B cell (primary cell): ENCODE data around the gene AADACL3. TPM values are rescaled to one million over a fixed set of nuclear protein-coding genes. Genes with fewer than 3 reads are reported as not detected.

Experiments used
- ATAC-seq: fragments of 200-7000 bp; cut with Tn5 transposase; one replicate; pipeline ENCODE4 v1.10.0; 2021; ENCODE audit warnings: low read depth, mild to moderate bottlenecking, moderate number of reproducible peaks, moderate library complexity
- CTCF ChIA-PET: fragments of 350-600 bp; sonication (Branson Sonifier 250); formaldehyde crosslinking; loops from one replicate; lab custom pipeline; 2021; ENCODE audit warnings: antibody characterized with exemption, inconsistent platforms; lab: Charles Lee
- POLR2A ChIA-PET: fragments of 350-600 bp; sonication (Branson Sonifier 250); formaldehyde crosslinking; loops from one replicate; lab custom pipeline; 2021; ENCODE audit warnings: antibody characterized with exemption; lab: Charles Lee
- DNase-seq: peaks from one replicate; pipeline ENCODE4 v3.0.0; 2013
- H2AFZ ChIP-seq: 2 replicates; pipeline ENCODE4 v1.6.1; 2012; ENCODE audit warnings: mild to moderate bottlenecking, low read depth, low read length; ENCODE audit not compliant: insufficient read depth, poor library complexity, severe bottlenecking
- H3K27ac ChIP-seq, 2 donors: 1 replicate in 1 of 2; 2 replicates in 1 of 2; pipeline ENCODE4 v1.5.1; 2012 to 2013; ENCODE audit warnings: low read length in 2 of 2, mild to moderate bottlenecking in 2 of 2, moderate library complexity in 1 of 2
- H3K27me3 ChIP-seq, 4 experiments: fragments of 200-600 bp in 1 of 4; sonication (generic) in 1 of 4; replicated peaks in 1 of 4; 1 replicate in 2 of 4; 2 replicates in 2 of 4; pipeline versions ENCODE4 v1.6.1 to v1.7.0; 2013 to 2016; ENCODE audit warnings: low read length in 3 of 4, mild to moderate bottlenecking in 2 of 4, mixed read lengths in 1 of 4, moderate library complexity in 1 of 4; ENCODE audit not compliant: insufficient read depth in 4 of 4, control insufficient read depth in 3 of 4; ENCODE audit errors: control extremely low read depth in 1 of 4
- H3K36me3 ChIP-seq, 2 experiments: replicated peaks in 1 of 2; 1 replicate in 1 of 2; 2 replicates in 1 of 2; pipeline versions ENCODE4 v1.6.1 to v1.7.1; 2013; ENCODE audit warnings: low read length in 1 of 2; ENCODE audit not compliant: insufficient read depth in 2 of 2, control insufficient read depth in 1 of 2; ENCODE audit errors: control extremely low read depth in 1 of 2, extremely low read depth in 1 of 2
- H3K4me1 ChIP-seq, 2 donors: fragments of 200-600 bp in 1 of 2; sonication (generic) in 1 of 2; 1 replicate in 1 of 2; 2 replicates in 1 of 2; pipeline versions ENCODE4 v1.5.1 to v1.6.1; 2013 to 2017; ENCODE audit warnings: low read length in 2 of 2; ENCODE audit not compliant: control insufficient read depth in 2 of 2, insufficient read depth in 2 of 2
- H3K4me2 ChIP-seq: replicated peaks from 2 replicates; pipeline ENCODE3; 2012; ENCODE audit warnings: mild to moderate bottlenecking, low read depth, low read length; ENCODE audit not compliant: poor library complexity, severe bottlenecking
- H3K4me3 ChIP-seq, 5 experiments: fragments of 200-600 bp in 1 of 5; sonication (generic) in 1 of 5; 1 replicate in 3 of 5; 2 replicates in 2 of 5; pipeline versions ENCODE4 v1.5.1 to v1.7.0; 2011 to 2016; ENCODE audit warnings: low read length in 4 of 5, mild to moderate bottlenecking in 4 of 5, low read depth in 2 of 5, control low read depth in 1 of 5, moderate library complexity in 1 of 5; ENCODE audit not compliant: insufficient read depth in 1 of 5; ENCODE audit errors: control extremely low read depth in 1 of 5, extremely low read depth in 1 of 5
- H3K79me2 ChIP-seq: fragments of 200-600 bp; sonication (generic); one replicate; pipeline ENCODE4 v1.6.0; 2016; ENCODE audit warnings: low read length; ENCODE audit not compliant: control insufficient read depth, insufficient read depth
- H3K9ac ChIP-seq: fragments of 200-600 bp; sonication (generic); 2 replicates; pipeline ENCODE4 v1.6.1; 2017; ENCODE audit warnings: mild to moderate bottlenecking, low read length, moderate library complexity
- H3K9me3 ChIP-seq, 3 donors: one replicate each; pipeline versions ENCODE4 v1.6.1 to v1.7.1; 2013; ENCODE audit warnings: low read length in 2 of 3; ENCODE audit not compliant: control insufficient read depth in 2 of 3, insufficient read depth in 1 of 3; ENCODE audit errors: control extremely low read depth in 1 of 3
- H4K20me1 ChIP-seq: 2 replicates; pipeline ENCODE4 v1.6.0; 2012; ENCODE audit warnings: mild to moderate bottlenecking, low read length; ENCODE audit not compliant: insufficient read depth, control insufficient read depth, poor library complexity, severe bottlenecking
- H3K27ac Mint-ChIP-seq: one replicate; pipeline ENCODE4 v1.8.0; 2021; ENCODE audit warnings: mixed read lengths
- H3K27me3 Mint-ChIP-seq: one replicate; pipeline ENCODE4 v1.8.0; 2021; ENCODE audit warnings: mixed read lengths
- H3K4me1 Mint-ChIP-seq: one replicate; pipeline ENCODE4 v1.8.0; 2021; ENCODE audit warnings: mixed read lengths
- H3K4me3 Mint-ChIP-seq: one replicate; pipeline ENCODE4 v1.8.0; 2021; ENCODE audit warnings: mixed read lengths
- H3K9me3 Mint-ChIP-seq: one replicate; pipeline ENCODE4 v1.8.0; 2022; ENCODE audit warnings: mixed read lengths; ENCODE audit not compliant: insufficient read depth
- CTCF ChIP-seq: fragments of 200-600 bp; IDR thresholded peaks from one replicate; pipeline ENCODE4 v1.8.0; 2022; ENCODE audit warnings: antibody characterized with exemption, mild to moderate bottlenecking
- EZH2 ChIP-seq: IDR thresholded peaks from 2 replicates; pipeline ENCODE4 v1.6.1; 2012; ENCODE audit warnings: borderline replicate concordance, low read depth, mild to moderate bottlenecking, moderate library complexity, low read length; ENCODE audit not compliant: insufficient read depth, poor library complexity, severe bottlenecking
- WGBS: methylation state at CpG from one replicate; pipeline ENCODE4 v1.1.5; 2013; ENCODE audit warnings: missing lambda C conversion rate; ENCODE audit not compliant: insufficient coverage; 5-methylcytosine and 5-hydroxymethylcytosine counted together
- intact Hi-C: fragments of 100-400 bp; cut with micrococcal nuclease; formaldehyde crosslinking; loops from one replicate; pipeline ENCODE4 v1.10.0; 2022
- polyA plus RNA-seq: library from polyadenylated mRNA; depleted of rRNA; stranded (reverse); fragments of >200 nt; gene quantifications from 2 replicates; pipeline ENCODE4 v1.2.3, GENCODE V29; 2012
- total RNA-seq, 2 donors: library from RNA; stranded (reverse); fragments of 120-200 nt in 1 of 2; gene quantifications; 1 replicate in 1 of 2; 2 replicates in 1 of 2; pipeline versions ENCODE4 v1.2.3 to v1.2.4, GENCODE V29; 2013 to 2022

AADACL3 gene
- total and polyA plus RNA-seq, 2 donors (not counting 1 experiment from before 2014, with no cell fraction given): not detected

- no peak for DNase-seq
- Histone ChIP-seq H3K36me3 (no peaks in the 10 kb centered on the region), H4K20me1 (no peaks in the 10 kb centered on the region), H3K4me3 (no peak overlapping the region), H2AFZ (no peak overlapping the region), H3K4me1 (no peaks in the 10 kb centered on the region), H3K4me2 (no peak overlapping the region), H3K9ac (no peak overlapping the region), H3K27me3 (peaks cover 0 to 3% (median 0%) of the 10 kb centered on the region in 4 experiments), H3K27ac (no peak overlapping the region), H3K9me3 (peaks cover 0 to 11% (median 0%) of the 10 kb centered on the region in 3 donors), H3K79me2 (no peaks in the 10 kb centered on the region)
- ATAC-seq: no peak
- no peak overlapping the region for H3K4me3 Mint-ChIP-seq
- TF ChIP-seq CTCF: no peak
- TF ChIP-seq EZH2: no peak
- intact Hi-C loops: no loop called here
- no peaks in the 10 kb centered on the region for H3K4me1 Mint-ChIP-seq
- peaks cover 2% of the 10 kb centered on the region for H3K9me3 Mint-ChIP-seq
- no peak overlapping the region for H3K27ac Mint-ChIP-seq
- ChIA-PET CTCF (no interaction called here), POLR2A (no interaction called here)
- WGBS: 100% methylated on average over 1 of the region's 3 CpGs
- peaks cover 44% of the 10 kb centered on the region for H3K27me3 Mint-ChIP-seq
Observed at GRCh38 chr1:12697397-12697796, 18.5 kb upstream of the AADACL3 start.

GRCh38 chr1:12703821-12704451 is 12.0 kb upstream of the AADACL3 start:
- Histone ChIP-seq H3K4me3 (no peak overlapping the region), H3K79me2 (no peaks in the 10 kb centered on the region), H3K27me3 (peaks cover 0 to 7% (median 0%) of the 10 kb centered on the region in 4 experiments), H3K4me1 (no peaks in the 10 kb centered on the region), H3K4me2 (no peak overlapping the region), H4K20me1 (no peaks in the 10 kb centered on the region), H2AFZ (no peak overlapping the region), H3K36me3 (no peaks in the 10 kb centered on the region), H3K27ac (no peak overlapping the region), H3K9me3 (peaks cover 0 to 22% (median 8%) of the 10 kb centered on the region in 3 donors), H3K9ac (no peak overlapping the region)
- DNase-seq: no peak
- peaks cover 22% of the 10 kb centered on the region for H3K27me3 Mint-ChIP-seq
- ChIA-PET CTCF (no interaction called here), POLR2A (no interaction called here)
- intact Hi-C loops: no loop called here
- no peak for ATAC-seq
- 80% methylated on average over 4 of the region's 6 CpGs for WGBS
- no peak for TF ChIP-seq CTCF
- TF ChIP-seq EZH2: no peak
- peaks cover 10% of the 10 kb centered on the region for H3K9me3 Mint-ChIP-seq
- H3K4me3 Mint-ChIP-seq: no peak overlapping the region
- H3K27ac Mint-ChIP-seq: no peak overlapping the region
- H3K4me1 Mint-ChIP-seq: no peaks in the 10 kb centered on the region
